Measurements from ENCODE around the gene SC5D.
A peak's percentile ranks its signal among the peaks of the same experiment; 100 is the strongest.

The SC5D gene

GRCh38 chr11:121291896-121292494, 576 bp upstream of the SC5D start:
- no peak for DNase-seq (ENCODE audit: low read depth, low spot score)

- no peak for DNase-seq (ENCODE audit: low read depth, low spot score)
These were observed 670 bp downstream of the SC5D start for GRCh38 chr11:121293288-121293594.

GRCh38 chr11:121295246-121296029, 2.9 kb downstream of the SC5D start:
- DNase-seq (ENCODE audit: low read depth, low spot score), result no peak

- DNase-seq (ENCODE audit: low read depth, low spot score), result no peak
These were observed 5.3 kb downstream of the SC5D start for GRCh38 chr11:121297872-121298271.

- peak; percentile 54 for DNase-seq (ENCODE audit: low read depth, low spot score)
These were observed 6.2 kb downstream of the SC5D start for GRCh38 chr11:121298774-121299173.

GRCh38 chr11:121299417-121299816, 6.8 kb downstream of the SC5D start:
- no peak for DNase-seq (ENCODE audit: low read depth, low spot score)

GRCh38 chr11:121300313-121300971, 7.9 kb downstream of the SC5D start:
- peak; percentile 46 for DNase-seq (ENCODE audit: low read depth, low spot score)

- DNase-seq (ENCODE audit: low read depth, low spot score), result no peak
These were observed 8.6 kb downstream of the SC5D start for GRCh38 chr11:121300972-121301699.

- no peak for DNase-seq (ENCODE audit: low read depth, low spot score)
These were observed 12.2 kb downstream of the SC5D start for GRCh38 chr11:121304759-121305158.

- no peak for DNase-seq (ENCODE audit: low read depth, low spot score)
These were observed 16.2 kb downstream of the SC5D start for GRCh38 chr11:121308816-121309215.

GRCh38 chr11:121309688-121310087, 17.1 kb downstream of the SC5D start:
- DNase-seq (ENCODE audit: low read depth, low spot score), result no peak

- DNase-seq (ENCODE audit: low read depth, low spot score), result no peak
These were observed 18.3 kb downstream of the SC5D start for GRCh38 chr11:121310908-121311307.

GRCh38 chr11:121311373-121311772, 18.8 kb downstream of the SC5D start:
- DNase-seq (ENCODE audit: low read depth, low spot score), result no peak

GRCh38 chr11:121312483-121312882, 19.9 kb downstream of the SC5D start:
- DNase-seq (ENCODE audit: low read depth, low spot score), result no peak

GRCh38 chr11:121318848-121319834, 26.6 kb downstream of the SC5D start:
- peak; percentile 45 for DNase-seq (ENCODE audit: low read depth, low spot score)

- DNase-seq (ENCODE audit: low read depth, low spot score), result peak; percentile 60
These were observed 29.2 kb downstream of the SC5D start for GRCh38 chr11:121321614-121322243.

- peak; percentile 5 for DNase-seq (ENCODE audit: low read depth, low spot score)
These were observed 30.6 kb downstream of the SC5D start for GRCh38 chr11:121323046-121323607.

GRCh38 chr11:121326230-121326629, 33.7 kb downstream of the SC5D start:
- DNase-seq (ENCODE audit: low read depth, low spot score), result no peak

GRCh38 chr11:121327553-121327952, 35.0 kb downstream of the SC5D start:
- DNase-seq (ENCODE audit: low read depth, low spot score), result no peak

Data from ELF-1 (cell line).